ENCODE measurements around the gene TPK1. TPM values are rescaled to one million over a fixed set of nuclear protein-coding genes. Genes with fewer than 3 reads are reported as not detected.

The TPK1 gene
- total and polyA plus RNA-seq, 7 experiments from 2014 or later = 18.2 to 32.9 (median 26.3) TPM

DNA sequence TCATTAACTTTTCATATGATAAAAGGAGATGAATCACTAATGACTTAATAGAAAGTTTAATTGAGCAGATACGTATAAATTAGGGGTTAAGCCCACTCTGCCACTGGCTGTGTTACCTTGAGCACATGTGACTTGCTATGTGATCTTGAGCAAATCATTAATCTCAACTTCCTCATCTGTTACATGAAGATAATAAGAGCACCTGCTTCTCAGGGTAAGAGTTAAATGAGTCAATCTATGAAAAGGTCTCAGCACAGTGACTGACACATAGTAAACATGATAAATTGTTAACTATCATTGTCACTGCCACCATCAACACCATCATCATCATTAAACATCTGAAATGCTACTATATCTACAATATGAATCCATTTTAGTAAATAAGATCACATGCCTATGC lies 110.8 kb downstream of the TPK1 start:
- no peaks in the 10 kb centered on the region for H3K27me3 ChIP-seq (ENCODE audit: control insufficient read depth in 2 of 2, insufficient read depth in 2 of 2, low read length in 2 of 2)
- CTCF ChIA-PET = no interaction called here

DNA sequence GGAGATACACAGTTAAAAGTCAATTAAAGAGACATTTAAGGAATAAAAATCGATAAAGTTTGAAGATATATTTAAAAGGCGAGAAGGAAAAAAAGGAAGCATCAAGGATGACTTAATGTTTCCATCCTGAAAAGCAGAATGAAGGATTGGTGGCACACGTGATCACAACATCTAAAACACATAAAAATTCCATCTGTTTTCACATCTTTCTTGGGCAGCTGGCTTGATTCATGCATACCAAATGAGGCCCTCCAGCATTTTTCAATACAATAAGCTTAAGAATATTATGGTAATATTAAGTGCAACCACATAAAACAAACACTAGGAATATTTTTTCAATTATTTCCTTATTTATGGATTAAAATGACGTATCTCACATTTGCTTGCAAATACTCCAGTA lies 112.6 kb downstream of the TPK1 start:
- Mint-ChIP-seq H3K27me3 (no peaks in the 10 kb centered on the region), H3K9me3 (peaks cover 0 to 8% (median 1%) of the 10 kb centered on the region in 11 donors), H3K27ac (no peak overlapping the region), H3K4me3 (no peak overlapping the region), H3K4me1 (peaks cover 0 to 9% (median 0%) of the 10 kb centered on the region in 7 donors), H3K36me3 (peaks cover 4 to 45% (median 37%) of the 10 kb centered on the region in 5 donors)
- H3K27ac ChIP-seq (ENCODE audit: low read depth, low read length) = no peak overlapping the region
- H3K4me3 ChIP-seq (ENCODE audit: low read length) = no peak overlapping the region
- H3K4me1 ChIP-seq (ENCODE audit: control insufficient read depth in 2 of 2, insufficient read depth in 2 of 2, low read length in 2 of 2) = no peaks in the 10 kb centered on the region
- H3K9me3 ChIP-seq (ENCODE audit: control insufficient read depth in 2 of 3, low read length in 3 of 3) = no peaks in the 10 kb centered on the region
- DNase-seq (no peak), ATAC-seq (no peak)
- H3K27me3 ChIP-seq (ENCODE audit: control insufficient read depth in 2 of 2, insufficient read depth in 2 of 2, low read length in 2 of 2) = no peaks in the 10 kb centered on the region
- POLR2A ChIA-PET = no interaction called here
- intact Hi-C loops (cut with micrococcal nuclease) = no loop called here
- CTCF ChIA-PET = no interaction called here
- no peaks in the 10 kb centered on the region for H3K36me3 ChIP-seq (ENCODE audit: control insufficient read depth in 2 of 3, insufficient read depth in 3 of 3, low read length in 3 of 3)

More for the DNA sequence above, 110.8 kb downstream of the TPK1 start:
- no peaks in the 10 kb centered on the region for H3K9me3 Mint-ChIP-seq
- no peak overlapping the region for H3K27ac Mint-ChIP-seq
- no peak overlapping the region for H3K4me3 Mint-ChIP-seq
- peaks cover 0 to 9% (median 0%) of the 10 kb centered on the region in 7 donors for H3K4me1 Mint-ChIP-seq
- ATAC-seq (no peak), DNase-seq (no peak)
- no peaks in the 10 kb centered on the region for H3K36me3 ChIP-seq (ENCODE audit: control insufficient read depth in 2 of 3, insufficient read depth in 3 of 3, low read length in 3 of 3)
- H3K4me1 ChIP-seq (ENCODE audit: control insufficient read depth in 2 of 2, insufficient read depth in 2 of 2, low read length in 2 of 2) = no peaks in the 10 kb centered on the region
- no peak overlapping the region for H3K27ac ChIP-seq (ENCODE audit: low read depth, low read length)
- H3K4me3 ChIP-seq (ENCODE audit: low read length) = no peak overlapping the region
- POLR2A ChIA-PET = no interaction called here
- H3K27me3 Mint-ChIP-seq = no peaks in the 10 kb centered on the region
- H3K9me3 ChIP-seq (ENCODE audit: control insufficient read depth in 2 of 3, low read length in 3 of 3) = no peaks in the 10 kb centered on the region
- peaks cover 0 to 37% (median 26%) of the 10 kb centered on the region in 5 donors for H3K36me3 Mint-ChIP-seq
- intact Hi-C loops (cut with micrococcal nuclease) = no loop called here

DNA sequence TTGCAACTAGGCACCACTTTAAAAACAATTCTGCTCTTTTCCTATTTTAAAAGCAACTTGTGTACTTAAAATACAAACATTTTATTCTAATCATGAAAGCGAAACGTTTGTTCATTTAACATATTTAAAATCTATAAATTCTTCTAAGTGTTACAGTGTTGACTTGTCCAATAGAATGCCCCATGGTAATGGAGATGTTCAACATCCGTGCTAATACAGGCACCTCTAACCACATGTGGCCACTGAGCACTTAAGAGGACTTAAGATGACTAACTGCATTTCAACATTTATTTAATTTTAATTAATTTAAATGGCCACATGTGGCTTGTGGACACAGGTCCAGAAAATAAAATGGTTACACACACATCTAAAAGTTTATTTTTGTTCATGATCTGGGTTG lies 115.1 kb downstream of the TPK1 start:
- DNase-seq (no peak), ATAC-seq (no peak)
- H3K27ac ChIP-seq (ENCODE audit: low read depth, low read length) = no peak overlapping the region
- Mint-ChIP-seq H3K4me1 (peaks cover 0 to 11% (median 4%) of the 10 kb centered on the region in 7 donors), H3K36me3 (peaks cover 4 to 48% (median 38%) of the 10 kb centered on the region in 5 donors), H3K9me3 (peaks cover 0 to 10% (median 2%) of the 10 kb centered on the region in 11 donors), H3K4me3 (no peak overlapping the region), H3K27ac (no peak overlapping the region), H3K27me3 (no peaks in the 10 kb centered on the region)
- intact Hi-C loops (cut with micrococcal nuclease) = no loop called here
- H3K36me3 ChIP-seq (ENCODE audit: control insufficient read depth in 2 of 3, insufficient read depth in 3 of 3, low read length in 3 of 3) = no peaks in the 10 kb centered on the region
- no peaks in the 10 kb centered on the region for H3K4me1 ChIP-seq (ENCODE audit: control insufficient read depth in 2 of 2, insufficient read depth in 2 of 2, low read length in 2 of 2)
- H3K4me3 ChIP-seq (ENCODE audit: low read length) = no peak overlapping the region
- ChIA-PET CTCF (no interaction called here), POLR2A (no interaction called here)
- H3K9me3 ChIP-seq (ENCODE audit: control insufficient read depth in 2 of 3, low read length in 3 of 3) = no peaks in the 10 kb centered on the region
- H3K27me3 ChIP-seq (ENCODE audit: control insufficient read depth in 2 of 2, insufficient read depth in 2 of 2, low read length in 2 of 2) = no peaks in the 10 kb centered on the region

DNA sequence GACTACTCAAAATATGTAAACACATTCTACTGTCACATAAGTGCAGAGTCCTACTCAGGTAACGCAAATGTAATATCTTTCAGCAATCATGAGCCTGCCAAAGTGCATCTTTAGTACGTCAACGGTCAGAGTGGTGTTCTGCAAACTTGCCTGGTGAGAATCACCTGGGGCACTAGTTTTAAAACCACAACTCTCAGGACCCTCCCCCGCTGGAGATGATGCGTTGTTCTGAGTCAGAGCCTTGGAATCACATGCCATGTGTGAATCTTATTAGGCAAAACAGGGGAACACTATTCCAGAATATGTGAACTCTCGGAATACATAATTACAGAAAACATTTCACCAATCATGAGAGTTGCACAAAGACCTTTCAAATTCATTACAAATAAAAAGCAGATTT lies 115.7 kb downstream of the TPK1 start:
- DNase-seq (no peak), ATAC-seq (no peak)
- no peaks in the 10 kb centered on the region for H3K9me3 ChIP-seq (ENCODE audit: control insufficient read depth in 2 of 3, low read length in 3 of 3)
- no peak overlapping the region for H3K27ac ChIP-seq (ENCODE audit: low read depth, low read length)
- H3K36me3 ChIP-seq (ENCODE audit: control insufficient read depth in 2 of 3, insufficient read depth in 3 of 3, low read length in 3 of 3) = no peaks in the 10 kb centered on the region
- POLR2A ChIA-PET = no interaction called here
- Mint-ChIP-seq H3K27me3 (no peaks in the 10 kb centered on the region), H3K36me3 (peaks cover 4 to 47% (median 38%) of the 10 kb centered on the region in 5 donors), H3K27ac (no peak overlapping the region), H3K9me3 (peaks cover 0 to 10% (median 2%) of the 10 kb centered on the region in 11 donors), H3K4me3 (no peak overlapping the region), H3K4me1 (peaks cover 0 to 14% (median 4%) of the 10 kb centered on the region in 7 donors)
- H3K4me1 ChIP-seq (ENCODE audit: control insufficient read depth in 2 of 2, insufficient read depth in 2 of 2, low read length in 2 of 2) = no peaks in the 10 kb centered on the region
- CTCF ChIA-PET = no interaction called here
- no peaks in the 10 kb centered on the region for H3K27me3 ChIP-seq (ENCODE audit: control insufficient read depth in 2 of 2, insufficient read depth in 2 of 2, low read length in 2 of 2)
- no peak overlapping the region for H3K4me3 ChIP-seq (ENCODE audit: low read length)
- intact Hi-C loops (cut with micrococcal nuclease) = no loop called here

DNA sequence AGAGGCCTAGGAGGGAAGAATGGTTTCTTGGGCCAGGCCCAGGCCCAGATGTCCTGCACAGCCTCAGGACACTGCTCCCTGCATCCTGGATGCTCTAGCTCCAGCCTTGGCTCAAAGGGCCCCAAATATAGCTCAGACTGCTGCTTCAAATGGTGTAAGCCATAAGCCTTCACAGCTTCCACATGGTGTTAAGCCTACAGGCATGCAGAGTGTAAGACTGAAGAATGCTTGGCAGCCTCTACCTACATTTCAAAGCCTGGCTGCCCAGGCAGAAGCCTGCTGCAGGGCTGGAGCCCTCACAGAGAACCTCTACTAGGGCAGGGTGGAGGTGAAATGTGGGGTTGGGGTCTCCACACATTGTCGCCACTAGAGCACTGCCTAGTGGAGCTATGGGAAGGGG lies 118.1 kb downstream of the TPK1 start:
- Mint-ChIP-seq H3K27me3 (no peaks in the 10 kb centered on the region), H3K4me1 (peaks cover 10 to 34% (median 20%) of the 10 kb centered on the region in 7 donors), H3K4me3 (no peak overlapping the region), H3K36me3 (peaks cover 4 to 45% (median 40%) of the 10 kb centered on the region in 5 donors), H3K9me3 (peaks cover 0 to 10% (median 2%) of the 10 kb centered on the region in 11 donors), H3K27ac (no peak overlapping the region)
- no peak for DNase-seq
- Histone ChIP-seq H3K4me3 (ENCODE audit: low read length) (no peak overlapping the region), H3K9me3 (ENCODE audit: control insufficient read depth in 2 of 3, low read length in 3 of 3) (no peaks in the 10 kb centered on the region), H3K27me3 (ENCODE audit: control insufficient read depth in 2 of 2, insufficient read depth in 2 of 2, low read length in 2 of 2) (no peaks in the 10 kb centered on the region), H3K27ac (ENCODE audit: low read depth, low read length) (no peak overlapping the region), H3K36me3 (ENCODE audit: control insufficient read depth in 2 of 3, insufficient read depth in 3 of 3, low read length in 3 of 3) (no peaks in the 10 kb centered on the region), H3K4me1 (ENCODE audit: control insufficient read depth in 2 of 2, insufficient read depth in 2 of 2, low read length in 2 of 2) (no peaks in the 10 kb centered on the region)
- CTCF ChIA-PET = interaction anchor here (1.1 kb wide), 1 partner anchor 11 kb away, joined by 3 read pairs; no protein-coding TSS in a partner anchor
- POLR2A ChIA-PET = no interaction called here
- ATAC-seq = no peak
- intact Hi-C loops (cut with micrococcal nuclease) = no loop called here

DNA sequence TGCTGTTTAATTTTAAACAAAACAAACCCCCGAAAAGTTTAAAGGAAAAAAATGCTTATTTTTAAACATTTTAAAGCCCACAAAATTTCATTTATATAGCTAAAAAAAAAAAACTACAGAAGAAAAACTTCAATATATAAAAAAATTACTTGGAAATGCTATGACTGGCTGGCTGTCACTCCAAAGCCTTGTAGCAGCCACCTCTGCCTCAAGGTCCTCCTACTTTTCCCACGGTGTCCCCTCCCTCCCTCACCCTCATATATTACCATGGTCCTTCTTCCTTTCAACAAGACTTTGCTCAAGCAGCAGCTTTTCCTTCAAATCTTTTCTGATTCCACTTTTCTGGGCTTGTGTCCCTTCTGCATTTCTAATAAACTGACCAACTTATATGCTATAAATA lies 122.0 kb downstream of the TPK1 start:
- H3K4me3 Mint-ChIP-seq = peak overlapping the region in 4 of 10 donors; percentile 7 to 50 (median 26)
- ChIA-PET POLR2A (no interaction called here), CTCF (no interaction called here)
- no peaks in the 10 kb centered on the region for H3K4me1 ChIP-seq (ENCODE audit: control insufficient read depth in 2 of 2, insufficient read depth in 2 of 2, low read length in 2 of 2)
- H3K9me3 Mint-ChIP-seq = peaks cover 0 to 8% (median 2%) of the 10 kb centered on the region in 11 donors
- H3K27me3 ChIP-seq (ENCODE audit: control insufficient read depth in 2 of 2, insufficient read depth in 2 of 2, low read length in 2 of 2) = no peaks in the 10 kb centered on the region
- H3K9me3 ChIP-seq (ENCODE audit: control insufficient read depth in 2 of 3, low read length in 3 of 3) = no peaks in the 10 kb centered on the region
- intact Hi-C loops (cut with micrococcal nuclease) = no loop called here
- ATAC-seq (no peak), DNase-seq (no peak)
- H3K27ac Mint-ChIP-seq = peak overlapping the region in 1 of 9 donors; percentile 35
- H3K36me3 Mint-ChIP-seq = peaks cover 4 to 31% (median 24%) of the 10 kb centered on the region in 5 donors
- no peaks in the 10 kb centered on the region for H3K27me3 Mint-ChIP-seq
- no peak overlapping the region for H3K4me3 ChIP-seq (ENCODE audit: low read length)
- no peak overlapping the region for H3K27ac ChIP-seq (ENCODE audit: low read depth, low read length)
- H3K36me3 ChIP-seq (ENCODE audit: control insufficient read depth in 2 of 3, insufficient read depth in 3 of 3, low read length in 3 of 3) = no peaks in the 10 kb centered on the region
- peaks cover 12 to 37% (median 22%) of the 10 kb centered on the region in 7 donors for H3K4me1 Mint-ChIP-seq

DNA sequence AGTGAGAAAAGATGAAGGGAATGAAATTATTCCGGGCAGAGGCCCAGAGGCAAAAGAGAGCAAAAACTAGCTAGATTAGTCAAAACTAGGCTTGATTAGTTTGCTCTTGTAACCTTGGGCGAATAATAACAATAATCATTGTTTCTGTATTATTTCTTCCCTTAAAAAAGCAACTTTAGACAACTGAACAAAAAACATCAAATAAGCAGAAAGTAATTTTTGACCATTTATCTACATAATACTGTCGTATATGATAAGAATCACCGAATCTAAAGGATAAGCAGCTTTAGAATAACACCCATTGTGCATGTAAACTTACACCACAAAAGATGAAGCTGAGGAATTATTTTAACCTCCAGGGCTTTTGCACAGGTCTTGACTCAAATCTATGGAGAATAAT lies 125.1 kb downstream of the TPK1 start:
- Histone ChIP-seq H3K27ac (ENCODE audit: low read depth, low read length) (no peak overlapping the region), H3K4me1 (ENCODE audit: control insufficient read depth in 2 of 2, insufficient read depth in 2 of 2, low read length in 2 of 2) (no peaks in the 10 kb centered on the region), H3K4me3 (ENCODE audit: low read length) (no peak overlapping the region), H3K27me3 (ENCODE audit: control insufficient read depth in 2 of 2, insufficient read depth in 2 of 2, low read length in 2 of 2) (no peaks in the 10 kb centered on the region), H3K9me3 (ENCODE audit: control insufficient read depth in 2 of 3, low read length in 3 of 3) (no peaks in the 10 kb centered on the region), H3K36me3 (ENCODE audit: control insufficient read depth in 2 of 3, insufficient read depth in 3 of 3, low read length in 3 of 3) (peaks cover 0 to 5% (median 0%) of the 10 kb centered on the region in 3 experiments)
- Mint-ChIP-seq H3K27ac (no peak overlapping the region), H3K9me3 (peaks cover 0 to 2% (median 0%) of the 10 kb centered on the region in 11 donors), H3K4me1 (peaks cover 12 to 39% (median 27%) of the 10 kb centered on the region in 7 donors), H3K4me3 (no peak overlapping the region), H3K36me3 (peaks cover 0 to 27% (median 19%) of the 10 kb centered on the region in 5 donors), H3K27me3 (no peaks in the 10 kb centered on the region)
- intact Hi-C loops (cut with micrococcal nuclease) = no loop called here
- ATAC-seq (no peak), DNase-seq (no peak)
- ChIA-PET POLR2A (interaction anchor here (1.8 kb wide), 1 partner anchor 124 kb away, joined by 3 read pairs; no protein-coding TSS in a partner anchor), CTCF (interaction anchor here (0.6 kb wide), 1 partner anchor 325 kb away, joined by 3 read pairs; no protein-coding TSS in a partner anchor)
